BLaER1 treated with 17β-estradiol and CSF1 and Interleukin-3, amounts not matched to agents 10 nM and 100 nM (cell line): Measurements from ENCODE around the gene PDZRN4.
"Not testable (repeated sequence)": the region's sequence is repeated elsewhere in the genome, so short reads cannot be mapped to it uniquely, and the experiment has no call there.

Source experiments
- H3K27ac ChIP-seq, 11 experiments: shearing (Covaris generic); formaldehyde crosslinking; 2 replicates each; pipeline ENCODE4 v1.8.1; 2022
- H3K27me3 ChIP-seq, 11 experiments: shearing (Covaris generic); formaldehyde crosslinking; 2 replicates each; pipeline ENCODE4 v1.8.1; 2022
- H3K36me3 ChIP-seq, 11 experiments: shearing (Covaris generic); formaldehyde crosslinking; 2 replicates each; pipeline ENCODE4 v1.8.1; 2022
- H3K4me1 ChIP-seq, 10 experiments: shearing (Covaris generic); formaldehyde crosslinking; 2 replicates each; pipeline ENCODE4 v1.8.1; 2022
- H3K4me2 ChIP-seq, 11 experiments: shearing (Covaris generic); formaldehyde crosslinking; 2 replicates each; pipeline ENCODE4 v1.8.1; 2022
- H3K4me3 ChIP-seq, 10 experiments: shearing (Covaris generic); formaldehyde crosslinking; 2 replicates each; pipeline ENCODE4 v1.8.1; 2022
- H3K9ac ChIP-seq, 11 experiments: shearing (Covaris generic); formaldehyde crosslinking; 2 replicates each; pipeline ENCODE4 v1.8.1; 2022
- H3K9me3 ChIP-seq, 11 experiments: shearing (Covaris generic); formaldehyde crosslinking; replicated peaks in 1 of 11; 2 replicates each; pipeline ENCODE4 v1.8.1; 2022
- H4K20me1 ChIP-seq, 11 experiments: shearing (Covaris generic); formaldehyde crosslinking; 2 replicates each; pipeline ENCODE4 v1.8.1; 2022
- Cebpa-rat ChIP-seq, 11 experiments: shearing (Covaris generic); IDR thresholded peaks; 2 replicates each; pipeline ENCODE4 v1.8.1; 2022

The PDZRN4 gene

GRCh38 chr12:41188058-41188840, at the start of gene PDZRN4:
Gene PDZRN4 (plus strand): TSS chr12:41188320.
- H3K4me3 ChIP-seq, result peak within 1 kb of the TSS in 1 of 10 experiments; percentile 15; a peak in 1 of 20 replicates
- no peaks in the 10 kb centered on the region for H4K20me1 ChIP-seq
- H3K27ac ChIP-seq, result no peak within 1 kb of the TSS
- no peak for TF ChIP-seq Cebpa-rat (IDR thresholded peaks at IDR 0.05)
- H3K27me3 ChIP-seq, result peaks cover 34 to 38% (median 37%) of the 10 kb centered on the region in 11 experiments
- H3K9me3 ChIP-seq, result peaks cover 21 to 30% (median 27%) of the 10 kb centered on the region in 11 experiments
- H3K36me3 ChIP-seq, result no peaks in the 10 kb centered on the region
- no peak within 1 kb of the TSS for H3K9ac ChIP-seq
- peaks cover 7 to 40% (median 26%) of the 10 kb centered on the region in 10 experiments for H3K4me1 ChIP-seq
- H3K4me2 ChIP-seq, result 0 out of 22 replicates have a peak within 1 kb of the TSS, but pooled peaks of 1 of the 11 experiments have one; percentile 44

- Histone ChIP-seq H3K9ac (no peak overlapping the region; a peak in 1 of 22 replicates), H3K27ac (peak overlapping the region in 4 of 11 experiments; percentile 2 to 42 (median 29); a peak in 5 of 22 replicates), H3K4me1 (peaks cover 8 to 16% (median 12%) of the 10 kb centered on the region in 10 experiments; a peak in 16 of 20 replicates), H3K9me3 (peaks cover 0 to 8% (median 0%) of the 10 kb centered on the region in 11 experiments; a peak in 2 of 22 replicates), H3K4me2 (peak overlapping the region; percentile 1 to 57 (median 35); a peak in 16 of 22 replicates), H3K4me3 (no peak overlapping the region), H4K20me1 (no peaks in the 10 kb centered on the region), H3K27me3 (no peaks in the 10 kb centered on the region), H3K36me3 (no peaks in the 10 kb centered on the region)
- TF ChIP-seq Cebpa-rat (IDR thresholded peaks at IDR 0.05), result no peak
Observed at GRCh38 chr12:41140117-41140516, 48.0 kb upstream of the PDZRN4 start.

GRCh38 chr12:41141104-41141503, 47.0 kb upstream of the PDZRN4 start:
- no peak for TF ChIP-seq Cebpa-rat (IDR thresholded peaks at IDR 0.05)
- Histone ChIP-seq H3K4me2 (0 out of 22 replicates have a peak overlapping the region, but pooled peaks of 1 of the 11 experiments have one; percentile 57), H3K27ac (no peak overlapping the region), H3K27me3 (no peaks in the 10 kb centered on the region), H3K9me3 (peaks cover 0 to 8% (median 0%) of the 10 kb centered on the region in 11 experiments; a peak in 2 of 22 replicates), H3K4me3 (no peak overlapping the region), H3K9ac (no peak overlapping the region), H4K20me1 (no peaks in the 10 kb centered on the region), H3K4me1 (peaks cover 8 to 16% (median 12%) of the 10 kb centered on the region in 10 experiments; a peak in 16 of 20 replicates), H3K36me3 (no peaks in the 10 kb centered on the region)

- Histone ChIP-seq H4K20me1 (no peaks in the 10 kb centered on the region), H3K4me3 (no peak overlapping the region), H3K9ac (no peak overlapping the region), H3K36me3 (no peaks in the 10 kb centered on the region), H3K27me3 (no peaks in the 10 kb centered on the region), H3K27ac (no peak overlapping the region), H3K9me3 (peaks cover 0 to 8% (median 0%) of the 10 kb centered on the region in 11 experiments; a peak in 2 of 22 replicates), H3K4me2 (no peak overlapping the region), H3K4me1 (peaks cover 8 to 16% (median 12%) of the 10 kb centered on the region in 10 experiments; a peak in 16 of 20 replicates)
- TF ChIP-seq Cebpa-rat (IDR thresholded peaks at IDR 0.05), result no peak
Observed at GRCh38 chr12:41142376-41142775, 45.7 kb upstream of the PDZRN4 start.

GRCh38 chr12:41151793-41152192, 36.3 kb upstream of the PDZRN4 start:
- no peaks in the 10 kb centered on the region for H4K20me1 ChIP-seq
- peaks cover 7 to 14% (median 11%) of the 10 kb centered on the region in 11 experiments; a peak in 20 of 22 replicates for H3K9me3 ChIP-seq
- no peaks in the 10 kb centered on the region for H3K36me3 ChIP-seq
- H3K9ac ChIP-seq, result no peak overlapping the region
- no peaks in the 10 kb centered on the region for H3K4me1 ChIP-seq
- no peak overlapping the region for H3K27ac ChIP-seq
- no peaks in the 10 kb centered on the region for H3K27me3 ChIP-seq
- TF ChIP-seq Cebpa-rat (IDR thresholded peaks at IDR 0.05), result no peak
- H3K4me3 ChIP-seq, result no peak overlapping the region
- no peak overlapping the region for H3K4me2 ChIP-seq

- no peak overlapping the region for H3K4me3 ChIP-seq
- H3K4me2 ChIP-seq, result no peak overlapping the region; a peak in 1 of 22 replicates
- H3K27me3 ChIP-seq, result no peaks in the 10 kb centered on the region
- no peaks in the 10 kb centered on the region for H3K36me3 ChIP-seq
- no peak overlapping the region for H3K27ac ChIP-seq
- no peak for TF ChIP-seq Cebpa-rat (IDR thresholded peaks at IDR 0.05)
- H4K20me1 ChIP-seq, result no peaks in the 10 kb centered on the region
- peaks cover 0 to 7% (median 0%) of the 10 kb centered on the region in 10 experiments; a peak in 3 of 20 replicates for H3K4me1 ChIP-seq
- H3K9ac ChIP-seq, result no peak overlapping the region
- H3K9me3 ChIP-seq, result 0 out of 22 replicates have a peak, but pooled peaks cover 0 to 5% (median 0%) of the 10 kb centered on the region in 11 experiments
Observed at GRCh38 chr12:41162461-41162860, 25.7 kb upstream of the PDZRN4 start.

- Histone ChIP-seq H3K4me3 (no peak overlapping the region), H3K9me3 (peaks cover 0 to 8% (median 0%) of the 10 kb centered on the region in 11 experiments; a peak in 3 of 22 replicates), H3K9ac (no peak overlapping the region), H3K4me1 (peaks cover 0 to 7% (median 0%) of the 10 kb centered on the region in 10 experiments; a peak in 2 of 20 replicates), H3K36me3 (no peaks in the 10 kb centered on the region), H4K20me1 (no peaks in the 10 kb centered on the region), H3K27ac (no peak overlapping the region), H3K27me3 (no peaks in the 10 kb centered on the region), H3K4me2 (no peak overlapping the region)
- TF ChIP-seq Cebpa-rat (IDR thresholded peaks at IDR 0.05), result no peak
Observed at GRCh38 chr12:41167701-41168100, 20.4 kb upstream of the PDZRN4 start.

GRCh38 chr12:41174602-41175001, 13.5 kb upstream of the PDZRN4 start:
- no peaks in the 10 kb centered on the region for H4K20me1 ChIP-seq
- H3K27me3 ChIP-seq, result no peaks in the 10 kb centered on the region
- no peak overlapping the region for H3K4me2 ChIP-seq
- H3K4me1 ChIP-seq, result no peaks in the 10 kb centered on the region
- TF ChIP-seq Cebpa-rat (IDR thresholded peaks at IDR 0.05), result no peak
- no peak overlapping the region for H3K27ac ChIP-seq
- H3K36me3 ChIP-seq, result no peaks in the 10 kb centered on the region
- H3K9me3 ChIP-seq, result peaks cover 0 to 8% (median 0%) of the 10 kb centered on the region in 11 experiments; a peak in 3 of 22 replicates
- no peak overlapping the region for H3K4me3 ChIP-seq
- H3K9ac ChIP-seq, result no peak overlapping the region

GRCh38 chr12:41179507-41179906, 8.6 kb upstream of the PDZRN4 start:
- not testable (repeated sequence) for H3K4me2 ChIP-seq, H3K9me3 ChIP-seq, H3K9ac ChIP-seq, H3K4me3 ChIP-seq, H3K27ac ChIP-seq, H3K36me3 ChIP-seq, H3K27me3 ChIP-seq, H4K20me1 ChIP-seq, H3K4me1 ChIP-seq
